ENCODE measurements around the gene SLC27A4.

The SLC27A4 gene

GRCh38 chr9:128339761-128340690 lies at the start of gene SLC27A4:
SLC27A4 (plus strand) TSS chr9:128340527; CDS start chr9:128343133, 2,606 bp downstream.
- intact Hi-C loops (cut with DNase I), result loop anchor here (5.0 kb wide), 1 partner anchor 43 kb away; no protein-coding TSS in a partner anchor
- DNase-seq, result peak; percentile 19 to 91 (median 79)

DNA sequence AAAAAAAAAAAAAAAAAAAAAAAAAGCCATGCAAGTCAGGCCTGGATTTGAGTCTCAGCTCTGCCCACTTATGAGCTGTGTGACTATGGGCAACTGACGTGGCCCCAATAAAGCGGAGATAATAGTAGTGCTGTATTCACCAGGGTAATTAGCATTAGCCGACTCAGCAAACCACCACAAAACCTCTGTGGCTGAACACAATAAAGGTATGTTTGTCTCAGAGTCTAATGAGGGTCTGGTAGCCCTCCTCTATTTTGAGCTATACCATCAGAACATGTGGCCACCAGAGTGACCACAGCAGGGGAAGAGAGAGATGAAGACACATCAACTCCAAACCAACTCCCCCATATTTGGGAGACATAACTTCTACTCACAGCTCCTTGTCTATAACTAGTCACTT lies 48.3 kb upstream of the SLC27A4 start:
- intact Hi-C loops (cut with DNase I), result no loop called here
- DNase-seq, result no peak

DNA sequence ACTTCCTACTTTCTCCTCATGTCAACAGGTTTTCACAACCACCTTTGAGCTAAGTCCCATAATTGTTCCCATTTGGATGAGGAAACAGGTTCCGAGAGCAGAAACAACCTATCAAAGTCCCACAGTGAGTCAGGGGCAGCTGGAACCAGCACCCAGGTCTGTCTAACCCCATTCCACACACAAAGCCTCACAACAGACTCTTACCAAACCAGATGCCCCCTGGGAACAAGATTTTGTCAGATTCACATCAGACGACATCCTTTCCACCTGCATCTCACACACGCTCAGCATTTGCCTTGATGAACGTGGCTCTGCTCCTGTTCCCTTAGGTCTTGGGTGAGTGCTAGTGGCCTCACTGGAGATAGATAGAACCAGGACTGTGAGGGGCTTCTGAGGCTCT lies 47.2 kb upstream of the SLC27A4 start:
- no peak for DNase-seq
- intact Hi-C loops (cut with DNase I), result no loop called here

DNA sequence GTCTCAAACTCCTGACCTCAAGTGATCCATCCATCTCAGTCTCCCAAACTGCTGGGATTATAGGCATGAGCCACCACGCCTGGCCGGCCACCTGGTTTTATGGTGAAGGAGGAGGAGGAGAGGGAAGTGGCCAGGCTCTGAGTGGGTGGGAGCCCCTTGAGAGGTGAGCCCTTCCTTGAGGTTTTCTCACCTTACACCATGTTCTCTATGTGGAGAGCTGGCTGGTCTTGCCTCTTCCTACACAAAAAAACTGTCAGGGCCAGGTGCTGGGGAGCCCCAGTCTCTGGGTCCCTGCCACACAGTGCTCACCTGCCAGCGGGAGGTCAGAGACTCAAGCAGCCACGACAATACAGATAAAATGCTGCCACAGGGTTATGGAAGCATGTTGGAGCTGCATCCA lies 46.2 kb upstream of the SLC27A4 start:
- intact Hi-C loops (cut with DNase I), result no loop called here
- DNase-seq, result no peak

GRCh38 chr9:128296340-128297220 lies 43.7 kb upstream of the SLC27A4 start:
- no peak for DNase-seq
- intact Hi-C loops (cut with DNase I), result loop anchor here (5.0 kb wide), 1 partner anchor 46 kb away; the partner anchor contains the start of gene SLC27A4

DNA sequence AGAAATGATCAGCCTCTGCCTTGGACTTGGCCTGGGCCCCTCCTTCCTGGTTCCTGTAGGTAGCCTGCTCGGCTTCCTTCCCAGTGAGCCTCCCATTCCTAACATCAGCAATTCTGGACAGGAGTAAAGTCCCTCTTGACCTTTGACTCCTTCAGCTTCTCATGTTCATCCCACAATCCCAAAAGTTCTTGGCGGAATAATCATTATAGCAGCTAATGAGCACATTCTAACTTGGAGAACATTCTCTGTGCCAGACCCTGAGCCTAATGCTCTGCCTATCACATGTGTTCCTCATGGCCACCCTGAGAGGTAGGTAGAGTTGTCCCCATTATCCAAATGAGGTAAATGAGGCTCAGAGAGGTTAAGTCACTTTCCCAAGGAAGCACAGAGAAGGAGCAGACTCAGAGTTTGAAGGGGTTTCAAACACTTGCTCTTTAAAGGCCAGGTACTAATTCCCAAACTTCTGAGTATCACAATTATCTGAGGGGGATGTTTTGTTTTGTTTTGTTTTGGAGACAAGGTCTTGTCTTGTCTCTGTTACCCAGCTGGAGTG lies 43.0 kb upstream of the SLC27A4 start:
- DNase-seq, result no peak

DNA sequence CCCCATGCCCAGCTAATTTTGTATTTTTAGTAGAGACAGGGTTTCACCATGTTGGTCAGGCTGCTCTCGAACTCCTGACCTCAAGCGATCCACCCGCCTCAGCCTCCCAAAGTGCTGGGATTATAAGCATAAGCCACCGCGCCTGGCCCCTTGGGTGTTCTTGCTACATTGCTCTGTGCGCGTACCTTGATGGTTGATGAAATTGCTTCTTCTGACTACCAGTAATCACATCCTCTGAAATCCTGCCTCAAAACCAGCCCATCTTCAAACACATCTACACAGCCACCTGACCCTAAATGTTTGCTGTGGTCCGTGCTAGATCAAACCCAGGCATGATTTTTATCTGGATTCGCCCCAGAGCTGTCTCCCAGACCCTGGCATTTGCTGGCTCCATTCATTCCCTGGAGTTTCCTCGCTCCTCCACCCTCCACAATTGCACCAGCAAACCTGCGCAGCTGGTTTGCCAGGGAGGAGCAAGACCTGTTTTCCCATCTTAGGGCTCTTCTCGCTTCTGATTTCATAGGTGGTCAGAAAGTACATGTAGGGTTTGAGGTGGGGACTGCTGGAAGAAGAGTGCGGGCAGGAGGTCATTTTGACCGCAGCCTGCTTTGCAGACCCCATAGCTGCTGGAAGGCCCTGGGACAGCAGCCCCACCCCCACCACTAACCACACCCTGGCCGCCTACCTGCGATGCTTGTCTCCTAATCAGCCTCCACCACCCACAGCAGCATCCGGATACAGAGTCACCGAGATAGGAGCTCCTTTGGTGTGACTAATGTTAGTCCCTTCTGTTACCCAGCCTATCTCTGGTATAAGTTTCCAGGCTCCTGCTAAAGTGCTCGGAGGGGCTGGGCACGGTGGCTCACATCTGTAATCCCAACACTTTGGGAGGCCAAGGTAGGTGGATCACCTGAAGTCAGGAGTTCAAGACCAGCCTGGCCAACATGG lies 41.5 kb upstream of the SLC27A4 start:
- DNase-seq, result peak in 2 of 42 donors; percentile 41 to 58

More for the DNA sequence above, 43.0 kb upstream of the SLC27A4 start:
- intact Hi-C loops (cut with DNase I), result loop anchor here (5.0 kb wide), 1 partner anchor 45 kb away; the partner anchor contains the start of gene SLC27A4

GRCh38 chr9:128304136-128304970 lies 36.0 kb upstream of the SLC27A4 start:
- intact Hi-C loops (cut with DNase I), result no loop called here
- no peak for DNase-seq

More for the DNA sequence above, 41.5 kb upstream of the SLC27A4 start:
- intact Hi-C loops (cut with DNase I), result loop anchor here (5.0 kb wide), 1 partner anchor 43 kb away; the partner anchor contains the start of gene SLC27A4

DNA sequence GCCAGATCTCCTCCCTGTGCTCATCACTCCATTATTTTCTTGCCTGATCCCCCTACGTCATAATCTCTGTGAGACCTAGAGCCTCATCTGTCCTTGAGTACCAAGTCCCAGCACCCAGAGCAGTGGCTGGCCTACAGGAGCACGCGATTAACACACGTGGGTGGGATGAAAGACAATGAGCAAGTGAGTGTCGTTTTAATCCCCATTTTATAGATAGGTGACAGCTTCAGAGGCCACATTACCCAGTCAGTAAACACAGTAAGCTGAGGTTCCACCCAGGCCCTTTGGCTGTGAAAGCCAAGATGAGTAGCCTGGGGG lies 35.4 kb upstream of the SLC27A4 start:
- no peak for DNase-seq

DNA sequence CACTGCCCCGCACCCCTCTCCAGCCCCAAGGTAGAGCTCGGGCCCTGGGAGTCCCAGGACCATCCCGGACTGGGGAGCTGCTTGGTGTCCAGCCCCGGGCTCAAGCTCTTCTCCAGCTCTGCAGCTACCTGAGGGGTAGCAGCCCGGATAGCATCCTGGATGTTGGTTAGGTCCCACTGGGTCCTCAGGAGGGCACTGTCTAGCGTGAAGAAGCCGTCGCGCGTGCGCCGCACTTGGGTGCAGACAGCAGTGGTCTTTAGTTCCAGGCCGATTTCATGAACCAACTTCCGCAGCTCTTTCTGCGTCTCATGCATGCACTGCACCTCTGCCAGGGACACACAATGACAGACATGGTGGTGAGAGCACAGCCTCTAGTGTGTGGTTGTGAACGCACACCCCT lies 30.8 kb upstream of the SLC27A4 start:
- DNase-seq, result no peak
- intact Hi-C loops (cut with DNase I), result no loop called here

More for the DNA sequence above, 35.4 kb upstream of the SLC27A4 start:
- intact Hi-C loops (cut with DNase I), result no loop called here

DNA sequence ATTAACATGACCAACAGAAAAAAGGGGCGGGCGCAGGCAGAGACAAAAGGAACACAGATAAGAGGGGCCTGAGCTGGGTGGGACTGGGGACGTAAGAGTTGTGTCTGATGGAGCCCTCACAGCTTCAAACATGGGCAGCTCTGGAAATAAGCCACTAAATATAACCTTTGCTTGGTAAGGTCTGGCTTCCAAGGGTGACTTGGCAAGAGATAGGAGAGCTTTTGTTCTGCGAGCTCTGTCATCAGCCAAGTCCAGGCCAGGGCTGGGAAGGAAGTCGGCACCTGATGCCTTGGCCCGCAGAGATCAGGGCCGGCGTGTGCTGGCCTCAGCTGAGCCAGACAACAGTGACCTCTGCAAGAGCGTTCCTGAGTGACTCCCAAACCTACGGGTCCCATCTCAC lies 29.9 kb upstream of the SLC27A4 start:
- intact Hi-C loops (cut with DNase I), result no loop called here
- peak in 3 of 42 donors; percentile 16 to 44 (median 35) for DNase-seq

DNA sequence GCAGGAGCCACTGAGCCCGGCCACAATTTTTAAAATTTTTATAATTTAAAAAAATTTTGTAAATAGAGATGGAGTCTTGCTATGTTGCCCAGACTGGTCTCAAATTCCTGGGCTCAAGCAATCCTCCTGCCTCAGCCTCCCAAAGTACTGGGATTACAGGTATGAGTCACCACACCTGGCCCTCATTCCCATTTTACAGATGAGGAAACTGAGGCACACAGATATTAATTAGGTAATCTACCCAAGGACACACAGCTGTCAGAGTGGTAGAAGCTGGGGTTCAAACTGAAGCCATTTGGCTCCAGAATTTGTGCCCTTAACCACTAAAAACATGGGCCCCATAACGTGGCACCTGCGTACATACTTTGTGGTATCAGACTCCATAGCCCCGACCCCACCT lies 25.6 kb upstream of the SLC27A4 start:
- intact Hi-C loops (cut with DNase I), result no loop called here
- DNase-seq, result no peak

DNA sequence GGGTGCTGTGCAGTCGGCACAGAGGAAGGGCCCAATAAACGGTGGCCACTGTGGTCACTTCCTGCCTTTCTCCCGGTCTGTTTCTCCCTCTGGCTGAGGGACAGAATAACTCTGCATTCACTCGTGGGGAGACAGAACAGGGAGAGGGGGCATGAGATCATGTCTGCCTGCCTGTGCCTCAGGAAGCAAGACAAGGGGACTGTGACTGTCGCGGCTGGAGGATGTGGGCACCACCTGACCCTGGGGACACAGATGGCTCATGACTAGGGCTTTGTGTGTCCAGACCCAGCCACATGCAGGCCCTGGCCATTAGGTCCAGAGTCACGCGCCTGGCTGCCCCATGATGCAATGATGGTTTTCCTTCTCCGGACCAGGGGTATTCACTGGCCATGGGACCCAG lies 23.9 kb upstream of the SLC27A4 start:
- peak; percentile 76 to 98 (median 93) for DNase-seq
- intact Hi-C loops (cut with DNase I), result no loop called here

GRCh38 chr9:128317629-128318028 lies 22.7 kb upstream of the SLC27A4 start:
- no peak for DNase-seq

DNA sequence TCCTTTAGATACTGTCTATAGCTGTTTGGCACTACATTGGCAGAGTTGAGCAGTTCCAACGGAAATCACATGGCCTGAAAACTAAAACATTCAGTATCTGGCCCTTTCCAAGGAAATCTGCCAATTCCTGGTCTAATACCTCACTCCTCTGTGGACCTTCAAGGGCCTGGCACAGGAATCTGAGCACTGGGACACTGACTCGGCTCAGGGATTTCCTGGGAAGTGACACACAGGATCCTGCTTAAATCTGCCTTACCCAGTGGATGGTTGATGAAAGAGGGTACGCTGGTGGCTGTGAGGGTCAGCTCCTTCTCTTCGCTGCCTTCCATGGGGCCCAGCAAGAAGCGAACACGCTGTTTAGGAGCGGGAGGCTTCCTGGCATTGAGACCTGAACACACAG lies 19.0 kb upstream of the SLC27A4 start:
- no peak for DNase-seq
- intact Hi-C loops (cut with DNase I), result no loop called here

More at GRCh38 chr9:128317629-128318028, 22.7 kb upstream of the SLC27A4 start:
- intact Hi-C loops (cut with DNase I), result no loop called here

DNA sequence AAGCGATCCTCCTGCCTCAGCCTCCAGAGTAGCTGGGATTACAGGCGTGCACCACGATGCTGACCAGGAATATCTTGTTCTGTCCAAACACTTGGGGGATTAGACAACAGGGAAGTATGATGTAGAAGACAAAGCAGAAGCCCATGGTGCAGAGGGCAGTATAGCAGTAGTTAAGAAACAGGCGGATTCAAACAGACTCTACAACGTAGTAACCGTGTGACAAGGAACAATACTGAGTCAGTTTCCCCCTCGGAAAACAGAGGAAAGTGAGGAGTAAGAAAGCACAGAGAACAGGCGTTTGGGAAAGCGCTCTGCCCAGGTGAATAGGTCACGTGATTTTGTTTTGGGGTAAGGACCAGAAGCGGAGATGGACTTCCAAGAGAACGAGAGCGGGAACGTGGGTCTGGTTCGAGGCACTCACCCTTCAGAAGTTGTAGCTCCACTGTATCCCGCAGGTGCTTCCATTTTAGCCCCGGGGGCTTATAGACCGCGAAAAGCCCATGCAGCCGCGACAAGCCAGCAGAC lies 18.4 kb upstream of the SLC27A4 start:
- intact Hi-C loops (cut with DNase I), result no loop called here
- DNase-seq, result no peak

Measured in head of caudate nucleus (tissue), 42 donors.